K562 (cell line): ENCODE results near the gene IRF9. TPM values are rescaled to one million over a fixed set of nuclear protein-coding genes. Genes with fewer than 3 reads are reported as not detected.
"Not testable (repeated sequence)": the region's sequence is repeated elsewhere in the genome, so short reads cannot be mapped to it uniquely, and the experiment has no call there.

Experiments used
- ATAC-seq: fragments of 200-7000 bp; cut with Tn5 transposase; 3 replicates; pipeline ENCODE4 v1.9.1; 2020; ENCODE audit warnings: moderate library complexity
- BruUV-seq: library from RNA; stranded (reverse); fragments of 400-500 nt; replicated peaks from 2 replicates; lab custom pipeline; 2021; lab: Mats Ljungman, UMichigan
- CTCF ChIA-PET: fragments of 300-600 bp; formaldehyde crosslinking; extraction: SDS; loops from one replicate; lab custom pipeline; 2021; ENCODE audit warnings: low intra/inter-chr PET ratio; lab: Yijun Ruan, JAX
- POLR2A ChIA-PET: fragments of 300-600, 350-650 bp; sonication (Branson Sonifier 250); formaldehyde crosslinking; extraction: SDS; loops from one replicate; lab custom pipeline; 2021; ENCODE audit warnings: antibody characterized with exemption, inconsistent platforms; lab: Yijun Ruan, JAX
- DNase-seq, 4 experiments: peaks; one replicate each; pipeline versions ENCODE4 v3.0.0 to v3.0.0-alpha.2; 2011 to 2018; ENCODE audit warnings: low spot score in 3 of 4, mixed read lengths in 3 of 4; ENCODE audit errors: extremely low read depth in 1 of 4
- FAIRE-seq: peaks from 2 replicates; lab custom pipeline; 2011; peaks lifted over from hg19 to GRCh38; lab: Jason Lieb, UNC
- H2AFZ ChIP-seq: 2 replicates; pipeline ENCODE4 v1.6.0; 2011; ENCODE audit warnings: low read depth, low read length, control low read depth, inconsistent platforms
- H3K27ac ChIP-seq: fragments of 200-600 bp; 3 replicates; pipeline ENCODE4 v1.8.0; 2011; ENCODE audit warnings: low read depth, mild to moderate bottlenecking, control low read depth, inconsistent platforms, low read length, moderate library complexity, mixed read lengths; ENCODE audit errors: extremely low read depth
- H3K27me3 ChIP-seq, 2 experiments: fragments of 300-600 bp in 1 of 2; 2 replicates in 1 of 2; 3 replicates in 1 of 2; pipeline versions ENCODE4 v1.6.0 to v1.8.0; 2011; ENCODE audit warnings: inconsistent platforms in 2 of 2, low read length in 2 of 2, mild to moderate bottlenecking in 1 of 2, mixed read lengths in 1 of 2, moderate library complexity in 1 of 2; ENCODE audit not compliant: control insufficient read depth in 2 of 2, insufficient read depth in 2 of 2
- H3K36me3 ChIP-seq: fragments of 300-600 bp; 3 replicates; pipeline ENCODE4 v1.8.0; 2011; ENCODE audit warnings: mild to moderate bottlenecking, low read length, inconsistent platforms; ENCODE audit not compliant: control insufficient read depth, insufficient read depth
- H3K4me1 ChIP-seq, 2 experiments: fragments of 200-600 bp in 1 of 2; replicated peaks in 1 of 2; 2 replicates in 1 of 2; 3 replicates in 1 of 2; pipeline versions ENCODE4 v1.5.1 to v1.8.0; 2011; ENCODE audit warnings: inconsistent platforms in 2 of 2, low read length in 2 of 2, mild to moderate bottlenecking in 1 of 2, mixed read lengths in 1 of 2, moderate library complexity in 1 of 2; ENCODE audit not compliant: control insufficient read depth in 2 of 2, insufficient read depth in 2 of 2
- H3K4me2 ChIP-seq: 2 replicates; pipeline ENCODE4 v1.6.1; 2011; ENCODE audit warnings: low read length, control low read depth, inconsistent platforms, mixed read lengths; ENCODE audit not compliant: insufficient read depth
- H3K4me3 ChIP-seq: fragments of 200-600 bp; sonication (generic), shearing (Covaris generic); 2 replicates; pipeline ENCODE4 v1.5.1; 2016; ENCODE audit warnings: control low read depth, inconsistent platforms
- H3K79me2 ChIP-seq: fragments of 200-600 bp; 3 replicates; pipeline ENCODE4 v1.8.0; 2011; ENCODE audit warnings: low read length, inconsistent platforms; ENCODE audit not compliant: control insufficient read depth, insufficient read depth
- H3K9ac ChIP-seq, 2 experiments: 2 replicates each; pipeline versions ENCODE4 v1.6.0 to v1.6.1; 2011; ENCODE audit warnings: low read depth in 2 of 2, low read length in 2 of 2, control low read depth in 1 of 2, inconsistent platforms in 1 of 2, mild to moderate bottlenecking in 1 of 2, mixed read lengths in 1 of 2; ENCODE audit not compliant: insufficient read depth in 1 of 2
- H3K9me1 ChIP-seq: one replicate; pipeline ENCODE4 v1.6.0; 2011; ENCODE audit warnings: inconsistent platforms, mild to moderate bottlenecking, low read length, moderate library complexity; ENCODE audit not compliant: control insufficient read depth, insufficient read depth
- H3K9me3 ChIP-seq: replicated peaks from 2 replicates; pipeline ENCODE4 v1.5.1; 2011; ENCODE audit warnings: low read depth, low read length, inconsistent platforms; ENCODE audit not compliant: control insufficient read depth, insufficient read depth
- H4K20me1 ChIP-seq: replicated peaks from 2 replicates; pipeline ENCODE4 v1.6.1; 2011; ENCODE audit warnings: low read length, inconsistent platforms, mixed read lengths; ENCODE audit not compliant: control insufficient read depth, insufficient read depth
- BRF2 ChIP-seq: IDR thresholded peaks from 3 replicates; pipeline ENCODE4 v1.6.1; 2011; ENCODE audit warnings: borderline replicate concordance, mild to moderate bottlenecking; ENCODE audit not compliant: insufficient read length, insufficient read depth
- C11orf30 ChIP-seq: fragments of 450-650 bp; IDR thresholded peaks from 2 replicates; pipeline ENCODE4 v1.6.1; 2016; ENCODE audit warnings: low read depth, mild to moderate bottlenecking
- CBX5 ChIP-seq: IDR thresholded peaks from 2 replicates; pipeline ENCODE4 v1.6.1; 2014; ENCODE audit warnings: low read depth, borderline replicate concordance
- KDM2B ChIP-seq: fragments of 250-450 bp; sonication (Bioruptor Pico); IDR thresholded peaks from 2 replicates; pipeline ENCODE4 v1.8.0; 2021; ENCODE audit warnings: mild to moderate bottlenecking, moderate library complexity
- MAFG ChIP-seq: fragments of 450-650 bp; conservative IDR thresholded peaks from 2 replicates; pipeline ENCODE4 v1.6.1; 2016; ENCODE audit warnings: missing genetic modification characterization, missing compliant biosample characterization
- NFE2L1 ChIP-seq: fragments of 450-650 bp; IDR thresholded peaks from 2 replicates; pipeline ENCODE4 v1.6.1; 2016; ENCODE audit warnings: missing genetic modification characterization, low read depth, mild to moderate bottlenecking, missing compliant biosample characterization, moderate library complexity, borderline replicate concordance
- POLR2A ChIP-seq: fragments of 450-650 bp; conservative IDR thresholded peaks from 2 replicates; pipeline ENCODE4 v1.6.1; 2016
- POLR2B ChIP-seq: fragments of 450-650 bp; IDR thresholded peaks from 2 replicates; pipeline ENCODE4 v1.6.1; 2018; ENCODE audit warnings: low read depth; ENCODE audit not compliant: partially characterized antibody
- RUNX1 ChIP-seq: sonication (generic); IDR thresholded peaks from 2 replicates; pipeline ENCODE4 v1.6.1; 2016; ENCODE audit warnings: antibody characterized with exemption, low read depth
- SREBF2 ChIP-seq: sonication (generic); formaldehyde crosslinking; IDR thresholded peaks from 2 replicates; pipeline ENCODE4 v1.4.0; 2020; ENCODE audit warnings: mild to moderate bottlenecking, missing genetic modification reagents
- ZNF274 ChIP-seq: IDR thresholded peaks from 2 replicates; pipeline ENCODE4 v1.6.1; 2011; ENCODE audit warnings: low read depth, mild to moderate bottlenecking, low read length, moderate library complexity, borderline replicate concordance
- ZNF57 ChIP-seq: fragments of 450-650 bp; formaldehyde crosslinking; IDR thresholded peaks from 2 replicates; pipeline ENCODE4 v1.4.0; 2020; ENCODE audit warnings: mild to moderate bottlenecking, moderate library complexity
- ZNF76 ChIP-seq: fragments of 250-450 bp; sonication (Bioruptor Pico); IDR thresholded peaks from 2 replicates; pipeline ENCODE4 v1.4.0; 2020; ENCODE audit warnings: mild to moderate bottlenecking, moderate library complexity, borderline replicate concordance
- WGBS: fragments of 100-300 bp; shearing (Covaris generic); methylation state at CpG from one replicate; pipeline ENCODE4 v1.1.6; 2016; ENCODE audit warnings: low coverage, mixed read lengths; ENCODE audit not compliant: insufficient coverage; ENCODE audit errors: missing lambda C conversion rate; 5-methylcytosine and 5-hydroxymethylcytosine counted together
- in situ Hi-C: fragments of 300-500 bp; cut with MboI; formaldehyde crosslinking; loops from 4 replicates; pipeline ENCODE4 v1.15.0; 2018; ENCODE audit warnings: inconsistent platforms, mixed read lengths
- intact Hi-C: fragments of 100-400 bp; cut with micrococcal nuclease; formaldehyde crosslinking; loops from 2 replicates; pipeline ENCODE4 v1.14.2; 2022
- polyA plus RNA-seq, 8 experiments: library from polyadenylated mRNA; depleted of rRNA in 4 of 8; stranded (reverse) in 5 of 8; unstranded in 3 of 8; fragments of >200 nt; fragmentation: Nextera tagmentation in 2 of 8; fragmentation: Illumina TruSeq in 1 of 8; extraction: Ambion mirVana in 2 of 8; extraction: Trizol in 1 of 8; gene quantifications; 2 replicates each; pipeline versions ENCODE4 v1.2.1 to v1.2.3, GENCODE V29; 2011 to 2014; ENCODE audit warnings: inconsistent platforms in 1 of 8, missing spikeins in 1 of 8
- total RNA-seq, 7 experiments: library from RNA; depleted of rRNA in 6 of 7; stranded (reverse); fragments of >200 nt in 6 of 7; fragmentation: Illumina TruSeq in 2 of 7; extraction: Trizol in 2 of 7; gene quantifications; 2 replicates each; pipeline versions ENCODE4 v1.2.1 to v1.2.3, GENCODE V29; 2011 to 2021; ENCODE audit warnings: low replicate concordance in 1 of 7

IRF9 gene
- total and polyA plus RNA-seq, 9 of the 15 experiments (the other 6 are each of a cell fraction or from before 2014, with no cell fraction given) = 0.79 to 14.8 (median 6.1) TPM

GRCh38 chr14:24203249-24203886 is 42.3 kb downstream of the IRF9 start:
- H3K9ac ChIP-seq, CTCF ChIA-PET, ATAC-seq, H3K27ac ChIP-seq, H3K9me3 ChIP-seq, H3K27me3 ChIP-seq, H3K4me3 ChIP-seq, H3K4me2 ChIP-seq, H4K20me1 ChIP-seq, H2AFZ ChIP-seq, BruUV-seq, intact Hi-C loops, H3K79me2 ChIP-seq, DNase-seq, in situ Hi-C loops, FAIRE-seq, H3K9me1 ChIP-seq: not testable (repeated sequence)
- H3K36me3 ChIP-seq = peaks cover 44% of the 10 kb centered on the region; the same call in 2 of the 3 replicates
- 0 out of 2 replicates have a peak, but pooled peaks have one; percentile 19 for TF ChIP-seq POLR2A
- POLR2A ChIA-PET = interaction anchor here (1.7 kb wide), 1 partner anchor 8 kb away, joined by 5 read pairs; the partner anchor contains the start of gene TM9SF1
- 83% methylated on average over 4 of the region's 16 CpGs for WGBS
- peaks cover 8 to 12% of the 10 kb centered on the region in 2 experiments; a peak in 4 of 5 replicates for H3K4me1 ChIP-seq

GRCh38 chr14:24204163-24205146 is 43.4 kb downstream of the IRF9 start:
- H3K9ac ChIP-seq = no peak overlapping the region
- ATAC-seq (no peak), DNase-seq (no peak), FAIRE-seq (no peak)
- WGBS = 74% methylated on average over 6 of the region's 7 CpGs
- H3K36me3 ChIP-seq = peaks cover 50% of the 10 kb centered on the region; the same call in 2 of the 3 replicates
- BruUV-seq = no TSS peak
- intact Hi-C loops (no loop called here), in situ Hi-C loops (no loop called here)
- H2AFZ ChIP-seq = no peak overlapping the region
- POLR2A ChIA-PET = interaction anchor here (0.7 to 1.7 kb wide), 2 partner anchors 9 kb away, joined by 3 to 5 read pairs; partner anchors contain the start of genes CHMP4A and TM9SF1
- H3K79me2 ChIP-seq = no peaks in the 10 kb centered on the region
- peaks cover 8 to 13% of the 10 kb centered on the region in 2 experiments; a peak in 4 of 5 replicates for H3K4me1 ChIP-seq
- no peaks in the 10 kb centered on the region; the same call in 1 of the 2 replicates for H4K20me1 ChIP-seq
- H3K4me3 ChIP-seq = no peak overlapping the region
- no peaks in the 10 kb centered on the region for H3K9me1 ChIP-seq
- H3K27ac ChIP-seq = no peak overlapping the region
- CTCF ChIA-PET = no interaction called here
- H3K4me2 ChIP-seq = no peak overlapping the region
- no peaks in the 10 kb centered on the region for H3K27me3 ChIP-seq
- H3K9me3 ChIP-seq = 0 out of 2 replicates have a peak, but pooled peaks cover 2% of the 10 kb centered on the region
- TF ChIP-seq ZNF57 (CRISPR knock-in tag) = no peak
- TF ChIP-seq C11orf30 = peak; percentile 62
- no peak for TF ChIP-seq RUNX1
- TF ChIP-seq BRF2 = no peak
- peak; percentile 35; the same call in 1 of the 2 replicates for TF ChIP-seq MAFG (tag)
- no peak for TF ChIP-seq NFE2L1 (tag)
- TF ChIP-seq POLR2B = no peak
- TF ChIP-seq ZNF76 (CRISPR knock-in tag) = no peak
- TF ChIP-seq CBX5 = no peak
- TF ChIP-seq ZNF274 = no peak
- TF ChIP-seq SREBF2 (CRISPR knock-in tag) = no peak
- no peak for TF ChIP-seq KDM2B (CRISPR knock-in tag)
